IPS DF 6.9 (cell line): Measurements from ENCODE around the gene BCOR.

Experiments
- DNase-seq: peaks from one replicate; pipeline ENCODE4 v3.0.0-alpha.2; 2013; ENCODE audit warnings: low read depth, low spot score
- H3K27ac ChIP-seq: one replicate; pipeline ENCODE4 v1.5.1; 2013; ENCODE audit warnings: low read length, control low read depth
- H3K27me3 ChIP-seq: 2 replicates; pipeline ENCODE4 v1.6.1; 2013; ENCODE audit warnings: mild to moderate bottlenecking, low read length; ENCODE audit not compliant: control insufficient read depth, insufficient read depth
- H3K36me3 ChIP-seq: 2 replicates; pipeline ENCODE4 v1.6.1; 2013; ENCODE audit warnings: low read length; ENCODE audit not compliant: control insufficient read depth, insufficient read depth
- H3K4me1 ChIP-seq: 2 replicates; pipeline ENCODE4 v1.6.1; 2013; ENCODE audit warnings: low read length; ENCODE audit not compliant: control insufficient read depth, insufficient read depth
- H3K4me3 ChIP-seq: 2 replicates; pipeline ENCODE4 v1.5.1; 2013; ENCODE audit warnings: mild to moderate bottlenecking, low read length
- H3K9me3 ChIP-seq: 2 replicates; pipeline ENCODE4 v1.6.1; 2013; ENCODE audit warnings: low read length, inconsistent platforms; ENCODE audit not compliant: control insufficient read depth, insufficient read depth
- WGBS: extraction: QIAGEN DNeasy Blood & Tissue Kit; methylation state at CpG from one replicate; pipeline ENCODE4 v1.1.7; 2013; ENCODE audit warnings: mixed read lengths, missing lambda C conversion rate; ENCODE audit not compliant: insufficient read length, insufficient coverage; 5-methylcytosine and 5-hydroxymethylcytosine counted together

BCOR gene

GRCh38 chrX:40140706-40141499 is 43.1 kb upstream of the BCOR start:
- Histone ChIP-seq H3K27me3 (no peaks in the 10 kb centered on the region), H3K9me3 (no peaks in the 10 kb centered on the region), H3K36me3 (no peaks in the 10 kb centered on the region), H3K4me1 (peaks cover 9% of the 10 kb centered on the region; the same call in 1 of the 2 replicates), H3K27ac (no peak overlapping the region), H3K4me3 (no peak overlapping the region)
- DNase-seq, result no peak
- WGBS, result no CpG with 5 or more reads among the region's 12 CpGs

- no peaks in the 10 kb centered on the region for H3K27me3 ChIP-seq
- H3K4me3 ChIP-seq, result no peak overlapping the region
- H3K27ac ChIP-seq, result no peak overlapping the region
- no peaks in the 10 kb centered on the region for H3K9me3 ChIP-seq
- H3K36me3 ChIP-seq, result no peaks in the 10 kb centered on the region
- no CpG with 5 or more reads among the region's 7 CpGs for WGBS
- H3K4me1 ChIP-seq, result no peaks in the 10 kb centered on the region
- no peak for DNase-seq
Observed at GRCh38 chrX:40132751-40133150, 35.0 kb upstream of the BCOR start.

DNA sequence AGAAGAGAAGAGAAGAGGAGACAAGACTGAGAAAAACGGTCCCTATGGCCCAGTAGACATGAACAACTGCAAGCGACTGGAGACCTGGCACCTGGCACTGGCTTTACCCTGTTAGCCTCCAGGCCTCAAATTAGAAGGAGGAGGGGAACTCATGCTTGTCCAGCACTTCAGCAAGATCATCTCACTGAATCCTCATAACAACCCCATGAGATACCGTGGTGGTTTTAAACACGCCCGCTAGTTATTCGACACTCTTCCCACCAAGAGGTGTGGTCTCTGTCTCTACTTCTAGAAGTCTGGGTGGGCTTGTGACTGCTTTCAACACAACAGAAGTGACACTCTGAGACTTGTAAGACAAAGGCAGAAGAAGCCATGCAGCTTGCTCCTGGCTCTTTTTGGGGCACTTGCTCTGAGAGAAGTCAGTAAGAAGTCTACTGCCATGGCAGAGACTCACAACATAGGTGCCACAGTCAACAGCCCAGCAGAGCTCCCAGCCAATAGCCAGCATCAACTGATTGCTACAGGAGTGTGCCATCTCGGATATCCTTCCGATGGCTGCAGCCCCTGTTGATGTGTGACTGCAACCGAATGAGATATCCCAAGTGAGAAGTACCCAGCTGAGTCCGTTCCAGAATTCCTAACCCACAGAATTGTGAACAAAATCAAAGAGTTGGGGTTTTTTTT is 34.0 kb upstream of the BCOR start:
- Histone ChIP-seq H3K27ac (no peak overlapping the region), H3K4me1 (no peaks in the 10 kb centered on the region), H3K9me3 (no peaks in the 10 kb centered on the region), H3K27me3 (no peaks in the 10 kb centered on the region), H3K36me3 (no peaks in the 10 kb centered on the region), H3K4me3 (no peak overlapping the region)
- no CpG with 5 or more reads among the region's 10 CpGs for WGBS
- no peak for DNase-seq

DNA sequence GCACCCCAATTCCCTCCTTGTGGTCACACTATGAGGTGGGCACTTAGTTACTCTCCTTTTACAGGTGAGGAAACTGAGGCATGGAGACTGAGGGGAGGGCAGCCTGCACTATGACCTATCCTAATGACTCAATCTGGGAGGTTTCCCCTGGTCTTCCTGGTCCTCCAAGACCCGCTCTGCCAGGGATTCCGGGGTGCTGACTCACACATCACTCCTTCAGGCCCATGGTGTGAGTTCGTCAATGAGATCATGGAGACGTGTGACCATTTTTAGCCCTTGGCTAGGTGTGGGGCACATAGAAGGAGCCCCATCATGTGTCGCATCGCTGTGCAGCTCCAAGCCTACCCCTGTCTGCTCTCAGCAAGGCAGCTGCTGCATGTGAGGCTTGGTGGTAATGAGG is 32.4 kb upstream of the BCOR start:
- H3K4me1 ChIP-seq, result no peaks in the 10 kb centered on the region
- no peaks in the 10 kb centered on the region for H3K36me3 ChIP-seq
- DNase-seq, result no peak
- H3K9me3 ChIP-seq, result no peaks in the 10 kb centered on the region
- no peaks in the 10 kb centered on the region for H3K27me3 ChIP-seq
- H3K27ac ChIP-seq, result no peak overlapping the region
- H3K4me3 ChIP-seq, result no peak overlapping the region
- whole genome bisulfite sequencing, result no CpG with 5 or more reads among the region's 6 CpGs

GRCh38 chrX:40127052-40127451 is 29.3 kb upstream of the BCOR start:
- Histone ChIP-seq H3K27me3 (no peaks in the 10 kb centered on the region), H3K27ac (no peak overlapping the region), H3K36me3 (no peaks in the 10 kb centered on the region), H3K4me1 (no peaks in the 10 kb centered on the region), H3K9me3 (no peaks in the 10 kb centered on the region), H3K4me3 (no peak overlapping the region)
- no CpG with 5 or more reads among the region's 2 CpGs for WGBS
- no peak for DNase-seq

- Histone ChIP-seq H3K4me3 (no peak overlapping the region), H3K9me3 (no peaks in the 10 kb centered on the region), H3K27ac (no peak overlapping the region), H3K4me1 (peaks cover 2% of the 10 kb centered on the region; the same call in 1 of the 2 replicates), H3K36me3 (no peaks in the 10 kb centered on the region), H3K27me3 (no peaks in the 10 kb centered on the region)
- no peak for DNase-seq
- WGBS, result no CpG with 5 or more reads among the region's 10 CpGs
Observed at GRCh38 chrX:40122487-40122886, 24.7 kb upstream of the BCOR start.

- peaks cover 2% of the 10 kb centered on the region; the same call in 1 of the 2 replicates for H3K4me1 ChIP-seq
- no peak overlapping the region for H3K27ac ChIP-seq
Observed at GRCh38 chrX:40121618-40122017, 23.9 kb upstream of the BCOR start.

DNA sequence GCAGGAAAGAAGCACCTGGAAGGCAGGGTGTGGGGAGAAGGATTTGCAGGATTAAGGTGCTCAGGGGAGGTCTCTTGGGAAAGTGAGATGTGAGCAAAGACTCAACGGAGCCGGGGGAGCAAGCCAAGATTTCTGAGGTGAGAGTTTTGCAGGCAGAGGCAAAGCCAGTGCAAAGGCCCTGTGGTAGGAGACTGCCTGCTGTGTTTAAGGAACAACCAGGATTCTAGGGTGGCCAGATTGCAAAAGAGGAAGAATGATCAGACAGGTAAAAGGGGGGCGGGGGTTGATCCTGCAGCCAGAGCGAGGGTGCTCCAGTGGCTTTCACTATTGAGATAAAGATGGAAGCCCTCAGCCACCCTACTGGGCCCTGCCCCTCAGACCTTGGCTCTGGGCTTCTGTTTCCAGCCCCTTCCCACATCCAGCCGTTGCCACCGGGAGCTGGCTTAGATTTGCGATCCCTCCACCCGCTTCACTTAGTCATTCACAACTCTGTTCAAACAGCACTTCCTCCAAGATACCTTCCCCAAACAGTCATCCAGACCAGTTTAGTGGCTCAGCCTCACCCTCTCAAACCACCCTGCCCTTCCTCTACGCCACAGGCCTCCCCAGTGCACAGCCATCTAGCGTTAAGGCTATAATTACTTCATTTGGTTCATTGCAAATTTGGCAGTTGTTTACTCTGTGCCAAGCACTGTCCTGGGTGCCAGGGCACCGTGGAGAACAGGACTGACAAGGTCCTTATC is 23.3 kb upstream of the BCOR start:
- Histone ChIP-seq H3K4me3 (no peak overlapping the region), H3K27ac (no peak overlapping the region), H3K36me3 (no peaks in the 10 kb centered on the region), H3K9me3 (no peaks in the 10 kb centered on the region), H3K4me1 (peaks cover 2% of the 10 kb centered on the region; the same call in 1 of the 2 replicates), H3K27me3 (no peaks in the 10 kb centered on the region)
- no CpG with 5 or more reads among the region's 11 CpGs for WGBS
- no peak for DNase-seq

More at GRCh38 chrX:40121618-40122017, 23.9 kb upstream of the BCOR start:
- no peak for DNase-seq
- Histone ChIP-seq H3K27me3 (no peaks in the 10 kb centered on the region), H3K9me3 (no peaks in the 10 kb centered on the region), H3K36me3 (no peaks in the 10 kb centered on the region), H3K4me3 (no peak overlapping the region)
- WGBS, result no CpG with 5 or more reads among the region's 5 CpGs

- H3K27ac ChIP-seq, result no peak overlapping the region
- H3K4me3 ChIP-seq, result no peak overlapping the region
- no CpG with 5 or more reads among the region's 6 CpGs for WGBS
- no peaks in the 10 kb centered on the region for H3K36me3 ChIP-seq
- no peaks in the 10 kb centered on the region for H3K9me3 ChIP-seq
- no peaks in the 10 kb centered on the region for H3K27me3 ChIP-seq
- peaks cover 2% of the 10 kb centered on the region; the same call in 1 of the 2 replicates for H3K4me1 ChIP-seq
- DNase-seq, result no peak
Observed at GRCh38 chrX:40117715-40118285, 20.0 kb upstream of the BCOR start.

DNA sequence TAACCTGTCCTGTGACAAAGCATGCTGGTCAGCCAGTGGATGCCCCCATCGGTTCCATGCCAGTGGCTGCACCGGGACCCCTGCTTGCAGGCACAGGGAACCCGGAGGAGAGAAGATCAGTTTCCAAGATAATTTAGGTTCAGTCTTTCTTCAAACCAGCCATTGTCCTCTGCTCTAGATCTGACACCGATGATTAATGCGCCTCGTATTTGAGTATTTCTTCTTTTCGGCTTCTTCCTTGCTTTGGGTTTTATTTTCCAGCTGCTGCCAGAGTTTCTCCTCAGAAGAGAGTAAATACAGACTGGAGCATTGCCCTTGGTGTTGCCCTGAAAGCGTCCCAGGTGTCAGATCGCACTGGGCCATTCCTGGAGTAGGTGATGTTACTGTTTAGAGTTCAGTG is 19.2 kb upstream of the BCOR start:
- Histone ChIP-seq H3K36me3 (no peaks in the 10 kb centered on the region), H3K4me1 (peaks cover 2% of the 10 kb centered on the region; the same call in 1 of the 2 replicates), H3K27me3 (no peaks in the 10 kb centered on the region), H3K9me3 (no peaks in the 10 kb centered on the region), H3K27ac (no peak overlapping the region), H3K4me3 (no peak overlapping the region)
- no CpG with 5 or more reads among the region's 9 CpGs for WGBS
- DNase-seq, result no peak
